GM18498 (cell line): ENCODE results near the gene WSCD1.

ENCODE experiments used
- ATAC-seq: cut with Tn5 transposase; IDR thresholded peaks from one replicate; pipeline ENCODE4 v1.9.1; 2021; ENCODE audit warnings: mild to moderate bottlenecking, moderate library complexity; ENCODE audit not compliant: unreplicated experiment

WSCD1 gene

DNA sequence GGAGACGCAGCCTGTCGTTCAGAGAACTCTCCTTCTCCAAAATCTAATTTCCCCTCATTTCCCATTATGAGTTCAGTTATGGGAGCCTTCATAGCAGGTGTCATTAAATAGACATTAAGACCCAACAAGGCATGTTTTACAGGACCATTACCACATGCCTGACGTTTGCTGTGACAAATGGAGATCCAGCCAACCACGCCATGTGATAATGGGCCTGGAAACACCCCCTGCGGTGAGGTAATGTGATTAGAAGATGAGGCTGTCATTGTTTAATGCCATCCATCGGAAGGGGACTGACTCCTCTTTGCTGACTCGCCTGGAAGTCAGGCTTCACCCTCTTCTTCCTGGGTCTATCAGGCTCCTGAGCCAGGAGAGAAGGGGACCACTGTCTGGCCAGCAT lies 76.9 kb downstream of the WSCD1 start:
- ATAC-seq, result no peak

DNA sequence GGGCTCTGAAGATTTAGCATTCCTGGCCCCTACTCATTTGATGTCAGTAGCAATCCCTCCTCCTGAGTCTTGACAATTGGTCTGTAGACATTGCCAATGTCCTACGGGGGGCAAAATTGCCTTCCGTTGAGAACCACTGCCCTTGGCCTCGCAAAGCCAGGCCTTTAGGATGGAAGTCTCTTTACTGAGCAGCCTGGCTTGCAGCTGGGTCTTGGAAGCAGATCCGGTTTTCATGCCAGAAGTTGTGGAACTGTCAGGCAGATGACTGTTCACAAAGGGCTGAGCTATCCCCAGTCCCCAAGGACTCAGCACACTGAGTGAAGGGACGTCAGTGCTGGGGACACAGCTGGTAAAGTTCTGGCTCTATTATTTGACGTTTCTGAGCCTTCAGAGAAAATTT lies 83.2 kb downstream of the WSCD1 start:
- ATAC-seq, result no peak

DNA sequence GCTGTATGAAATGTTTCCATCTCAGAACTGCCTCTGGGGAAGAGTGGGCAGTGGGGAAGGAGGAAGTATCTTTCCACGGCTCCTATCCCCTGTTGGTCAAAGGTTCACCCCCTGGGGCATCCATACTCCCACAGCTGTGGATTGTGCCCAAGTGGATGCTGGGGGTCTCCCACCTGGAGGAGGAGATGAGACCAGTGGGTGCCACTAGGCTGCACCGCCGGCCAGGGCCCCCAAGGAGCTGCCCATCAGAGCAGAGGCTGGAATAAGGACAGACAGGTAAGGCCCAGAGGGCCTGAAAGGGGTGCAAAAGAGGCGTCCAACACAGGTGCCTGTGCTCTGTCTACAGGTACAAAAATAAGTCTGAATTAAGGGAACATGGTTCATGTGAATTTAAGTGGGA lies 87.5 kb downstream of the WSCD1 start:
- ATAC-seq, result no peak

DNA sequence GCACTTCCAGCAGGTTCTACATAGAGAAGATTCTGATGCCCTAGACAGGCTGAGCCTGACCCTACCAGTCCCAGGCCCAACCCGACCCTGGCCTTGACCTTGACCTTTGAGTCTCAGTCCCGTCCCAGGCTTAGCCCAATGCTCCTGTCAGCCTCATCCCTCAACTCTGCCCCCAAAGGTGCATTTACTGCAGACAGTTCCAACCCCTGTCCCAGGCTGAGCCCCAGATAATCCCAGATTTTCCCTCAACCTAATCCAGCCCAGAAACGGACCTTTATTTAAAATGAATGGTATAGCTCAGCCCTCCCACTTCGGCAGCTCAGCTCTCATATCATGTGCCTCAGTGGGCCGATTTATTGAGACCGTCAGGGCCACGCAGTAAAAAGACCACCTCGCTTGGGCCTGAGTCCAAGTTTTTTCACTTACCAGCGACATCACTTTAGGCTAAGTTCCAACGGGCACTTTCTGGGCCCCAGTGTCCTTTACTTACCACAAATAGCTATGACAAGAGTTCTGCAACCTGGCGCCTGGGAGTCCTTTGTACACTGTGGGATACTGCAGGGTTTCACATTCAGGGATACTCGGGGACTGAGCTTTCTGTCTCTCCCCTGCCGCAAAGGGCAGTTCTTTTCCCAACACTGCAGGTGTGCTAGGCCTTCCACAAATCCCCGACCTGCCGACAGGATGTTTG lies 89.5 kb downstream of the WSCD1 start:
- no peak for ATAC-seq

DNA sequence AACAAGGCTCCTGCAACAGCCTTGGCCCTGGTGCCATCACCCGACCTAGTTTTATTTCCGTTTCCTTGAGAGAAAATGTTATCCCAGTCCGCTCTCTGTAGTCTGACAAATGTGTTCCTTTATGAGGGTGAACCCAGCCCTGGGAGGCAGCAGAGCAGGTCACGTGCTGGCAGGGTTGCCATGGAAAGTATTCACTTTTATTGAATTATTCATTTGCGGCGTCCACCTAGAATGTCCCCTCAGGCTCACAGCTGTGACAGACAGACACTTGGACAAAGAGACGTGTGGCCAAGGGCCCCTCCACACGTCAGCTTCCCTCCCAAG lies 90.0 kb downstream of the WSCD1 start:
- ATAC-seq, result no peak

DNA sequence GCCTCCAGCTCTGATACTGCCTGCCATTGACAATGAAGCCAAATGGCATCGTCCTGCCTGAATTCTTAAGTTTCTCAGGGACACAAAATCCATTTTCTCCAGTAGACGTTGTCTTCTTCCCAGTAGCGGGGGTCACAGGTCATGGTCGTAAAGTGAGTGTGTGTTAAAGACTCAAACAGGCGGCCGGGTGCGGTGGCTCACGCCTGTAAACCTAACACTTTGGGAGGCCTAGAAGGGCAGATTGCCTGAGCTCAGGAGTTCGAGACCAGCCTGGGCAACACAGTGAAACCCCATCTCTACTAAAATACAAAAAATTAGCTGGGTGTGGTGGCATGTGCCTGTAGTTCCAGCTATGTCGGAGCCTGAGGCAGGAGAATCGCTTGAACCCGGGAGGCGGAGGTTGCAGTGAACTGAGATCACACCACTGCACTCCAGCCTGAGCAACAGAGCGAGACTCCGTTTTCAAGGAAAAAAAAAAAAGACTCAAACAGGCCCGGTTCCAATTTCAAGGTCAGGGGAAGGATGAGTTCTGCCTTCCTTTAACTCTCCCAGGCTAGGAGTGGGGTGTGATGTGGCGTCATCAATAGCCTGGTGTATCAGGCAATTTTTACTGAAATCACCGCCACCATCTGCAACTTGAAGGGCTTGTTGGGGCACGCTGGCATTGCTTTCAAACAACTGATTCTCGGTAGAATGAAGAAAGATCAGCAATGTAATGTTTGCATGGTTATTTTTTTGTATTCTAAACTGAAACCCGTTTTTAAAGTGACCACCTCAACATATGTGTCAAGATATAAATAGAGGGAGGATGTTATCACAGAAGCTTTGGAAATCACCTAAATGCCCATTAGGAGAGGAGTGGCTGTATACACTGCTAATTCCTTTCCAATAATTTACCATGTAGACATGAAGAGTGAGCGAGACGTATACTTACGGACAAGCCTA lies 91.0 kb downstream of the WSCD1 start:
- ATAC-seq, result no peak

DNA sequence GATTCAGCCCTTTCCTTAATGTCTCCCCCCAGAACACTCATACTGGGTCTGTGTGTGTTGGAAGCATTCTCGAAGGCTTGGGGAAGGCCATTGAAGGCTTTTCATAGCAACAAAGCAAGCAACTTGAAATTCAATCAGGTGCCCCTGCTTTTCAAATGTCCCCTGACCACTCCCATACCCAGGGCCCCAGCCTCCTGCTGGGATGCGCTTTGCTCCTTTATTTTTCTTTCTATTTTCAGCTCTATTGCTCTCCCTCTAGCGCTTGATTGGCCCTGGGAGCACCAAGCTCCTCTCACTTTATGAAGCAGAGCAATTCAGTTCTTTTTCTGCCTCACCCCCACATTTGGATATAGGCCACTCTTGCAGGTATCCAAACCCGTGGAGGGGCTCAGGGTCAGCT lies 92.0 kb downstream of the WSCD1 start:
- no peak for ATAC-seq

DNA sequence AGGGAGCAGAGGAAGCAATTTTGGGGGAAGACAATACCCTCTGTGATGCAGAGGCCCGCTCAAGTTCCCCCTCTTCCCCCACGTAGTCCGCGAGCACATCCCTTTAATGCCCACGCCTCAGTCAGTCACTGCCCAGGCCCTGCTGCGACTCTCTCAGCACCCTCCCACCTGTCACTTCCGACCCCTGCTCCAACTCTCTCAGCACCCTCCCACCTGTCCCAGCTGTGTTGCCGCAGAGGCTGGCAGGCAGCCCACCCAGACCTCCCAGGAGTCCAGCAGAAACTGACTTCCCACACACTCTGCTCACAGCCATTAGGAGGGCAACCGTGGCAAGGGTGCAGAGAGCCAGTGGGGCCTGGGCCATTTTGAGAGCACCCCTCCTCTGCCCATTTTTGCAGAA lies 92.7 kb downstream of the WSCD1 start:
- no peak for ATAC-seq

DNA sequence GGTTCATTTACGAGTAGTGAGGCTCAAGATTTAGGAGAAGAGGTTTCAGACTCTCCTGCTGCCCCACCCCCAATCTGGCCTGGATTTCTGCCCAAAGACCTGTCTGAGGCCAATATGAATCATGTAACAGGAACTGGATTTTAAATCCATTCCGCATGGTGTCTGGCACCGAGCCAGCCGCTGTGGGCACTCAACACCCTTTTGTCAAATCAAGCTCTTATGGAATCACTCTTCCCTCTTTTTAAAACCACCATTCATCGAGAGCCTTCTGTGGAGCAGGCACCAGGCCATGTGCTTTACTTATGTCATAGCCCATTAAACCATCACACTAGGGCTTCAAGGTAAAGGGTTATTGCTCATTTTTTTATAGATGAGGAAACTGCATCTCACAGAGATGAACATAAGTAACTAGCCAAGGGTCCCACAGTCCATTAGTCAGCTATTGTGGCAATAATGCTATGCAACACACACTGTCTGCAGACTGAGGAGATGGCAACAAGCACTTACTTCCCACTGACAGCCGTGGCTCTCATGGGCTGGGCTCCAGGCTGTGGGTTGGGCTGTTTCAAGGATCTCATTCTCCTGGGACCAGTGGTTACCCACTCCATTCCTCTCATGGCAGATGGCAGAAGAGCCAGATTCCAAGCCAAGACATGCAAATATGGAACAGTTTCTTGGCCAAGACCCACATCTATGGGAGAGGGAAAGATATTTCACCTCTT lies 93.6 kb downstream of the WSCD1 start:
- no peak for ATAC-seq

DNA sequence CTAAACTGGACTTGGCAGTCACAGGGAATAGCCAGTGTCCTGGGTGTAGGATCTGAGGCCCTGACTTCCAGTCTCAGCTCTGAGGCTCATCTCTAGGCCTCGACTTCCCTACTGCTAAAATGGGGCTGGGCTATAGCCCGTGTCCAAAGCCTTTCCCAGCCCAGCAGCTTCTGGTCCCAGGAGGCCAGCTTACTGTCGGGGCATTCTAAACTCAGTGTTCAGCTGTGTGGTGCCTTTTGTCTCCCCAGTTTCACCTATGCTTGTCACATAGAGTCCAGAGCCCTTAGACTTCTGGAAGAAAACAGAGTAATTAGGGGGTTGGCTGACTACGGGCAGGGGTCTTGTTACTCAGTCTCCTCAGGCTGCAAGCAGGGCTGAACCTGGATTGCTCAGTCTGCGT lies 94.8 kb downstream of the WSCD1 start:
- ATAC-seq, result no peak

DNA sequence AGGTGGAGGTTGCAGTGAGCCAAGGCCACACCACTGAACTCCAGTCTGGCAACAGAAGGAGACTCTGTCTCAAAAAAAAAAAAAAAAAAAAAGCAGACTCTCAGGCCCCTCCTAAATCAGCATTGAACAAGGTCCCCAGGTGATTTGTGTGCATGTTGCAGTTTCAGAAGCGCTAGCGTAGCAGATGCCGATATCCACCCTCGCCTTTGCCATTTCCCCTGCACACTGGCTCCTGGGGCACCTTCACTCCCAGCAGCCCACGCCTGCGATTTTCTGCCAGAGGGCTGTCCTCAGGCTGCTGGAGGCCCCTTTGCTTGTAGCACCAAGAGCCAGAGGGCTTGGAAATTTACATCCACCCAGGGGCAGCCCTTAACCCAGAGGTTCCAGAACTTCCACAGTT lies 95.6 kb downstream of the WSCD1 start:
- ATAC-seq, result no peak

DNA sequence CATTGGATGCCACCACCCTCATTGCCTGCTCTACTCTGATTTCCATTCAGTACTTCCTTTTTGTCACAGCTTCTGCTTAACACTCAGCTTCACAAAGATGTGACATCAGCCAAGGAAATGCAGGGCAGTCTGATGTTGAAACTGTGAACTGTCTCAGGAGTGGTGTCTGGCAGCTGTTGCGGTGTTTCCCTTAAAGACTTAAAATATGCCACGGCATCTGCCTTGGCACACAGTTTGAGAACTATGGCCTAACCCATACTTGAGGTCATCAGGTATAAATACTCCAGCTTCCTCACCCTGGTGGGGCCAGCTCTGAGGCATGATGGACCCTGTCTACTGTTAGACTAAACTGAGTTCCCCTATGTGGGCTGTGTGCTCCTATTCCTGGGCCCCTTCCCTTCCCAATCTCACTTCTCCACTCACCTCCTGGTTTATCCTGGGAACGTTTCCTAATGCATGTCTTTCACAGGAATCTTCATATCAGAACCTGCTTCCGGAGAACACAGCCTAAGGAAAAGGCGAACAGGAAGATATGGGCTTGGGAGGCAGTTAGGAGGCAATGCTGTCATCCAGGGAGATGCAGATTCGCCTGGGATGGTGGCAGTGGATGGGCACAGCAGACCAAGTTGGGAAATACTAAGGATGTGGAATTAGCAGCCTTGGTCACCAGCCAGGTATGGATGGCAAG lies 96.5 kb downstream of the WSCD1 start:
- ATAC-seq, result no peak

DNA sequence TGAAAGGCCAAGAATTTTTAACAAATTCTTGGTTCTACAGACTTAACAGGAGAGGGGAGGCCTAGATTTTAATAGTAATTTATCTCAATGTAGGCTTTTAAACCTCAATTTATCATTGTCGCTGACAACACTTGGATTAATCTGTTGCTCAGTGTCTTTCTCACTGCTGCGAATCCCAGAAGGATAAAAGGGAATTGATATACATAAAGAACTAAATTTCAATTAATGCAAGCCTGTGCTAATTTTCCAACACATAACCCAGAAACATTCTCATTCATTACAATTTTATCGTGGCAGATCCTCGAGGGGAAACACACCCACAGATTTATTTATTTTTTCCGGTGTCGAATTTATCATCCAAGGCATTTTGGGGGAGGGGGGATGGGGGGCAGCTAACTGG lies 98.1 kb downstream of the WSCD1 start:
- no peak for ATAC-seq

DNA sequence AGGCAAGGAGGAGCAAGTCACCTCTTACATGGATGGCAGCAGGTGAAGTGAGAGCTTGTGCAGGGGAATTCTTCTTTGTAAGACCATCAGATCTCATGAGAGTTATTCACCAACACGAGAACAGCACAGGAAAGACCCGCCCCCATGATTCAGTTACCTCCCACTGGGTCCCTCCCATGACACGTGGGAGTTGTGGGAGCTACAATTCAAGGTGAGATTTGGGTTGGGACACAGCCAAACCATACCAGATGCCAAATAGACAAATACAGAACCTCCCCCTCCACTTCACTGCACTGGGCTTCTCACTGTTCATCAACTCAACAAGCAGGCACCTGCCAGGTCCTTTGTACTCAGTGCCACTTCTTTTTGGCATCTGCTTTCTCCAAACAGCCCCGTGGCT lies 100.2 kb downstream of the WSCD1 start:
- no peak for ATAC-seq

DNA sequence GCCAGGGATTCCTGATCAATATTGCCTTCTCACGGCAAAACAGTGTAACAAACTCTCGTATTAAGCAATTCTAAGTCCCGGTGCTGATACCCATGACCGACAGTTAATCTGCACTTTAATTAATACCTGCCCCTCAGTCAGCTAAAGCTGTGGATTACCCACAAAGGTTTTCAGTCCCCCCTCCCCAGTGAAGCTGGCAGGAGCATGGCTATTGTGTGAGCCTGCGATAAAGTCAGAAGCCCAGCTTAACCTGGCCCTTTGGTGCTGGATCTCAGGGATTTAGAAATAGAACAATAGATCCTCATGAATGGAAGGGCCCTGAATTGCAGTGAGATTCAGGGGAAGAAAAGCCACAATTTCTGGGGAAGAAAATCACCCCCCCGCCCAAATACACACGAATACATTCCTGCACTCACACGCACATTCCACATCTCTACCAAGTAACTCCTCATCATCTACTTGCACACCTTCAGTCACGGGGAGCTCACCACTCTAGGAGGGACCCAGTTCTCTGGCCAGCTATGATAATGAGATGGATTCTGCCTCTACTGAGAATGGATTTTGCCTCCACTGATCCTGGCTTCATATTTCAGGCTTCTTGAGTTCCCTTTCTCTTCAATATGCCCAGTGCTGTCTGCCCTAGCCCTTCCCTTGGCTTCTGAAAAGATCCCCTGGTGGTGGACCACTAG lies 102.6 kb downstream of the WSCD1 start:
- no peak for ATAC-seq

DNA sequence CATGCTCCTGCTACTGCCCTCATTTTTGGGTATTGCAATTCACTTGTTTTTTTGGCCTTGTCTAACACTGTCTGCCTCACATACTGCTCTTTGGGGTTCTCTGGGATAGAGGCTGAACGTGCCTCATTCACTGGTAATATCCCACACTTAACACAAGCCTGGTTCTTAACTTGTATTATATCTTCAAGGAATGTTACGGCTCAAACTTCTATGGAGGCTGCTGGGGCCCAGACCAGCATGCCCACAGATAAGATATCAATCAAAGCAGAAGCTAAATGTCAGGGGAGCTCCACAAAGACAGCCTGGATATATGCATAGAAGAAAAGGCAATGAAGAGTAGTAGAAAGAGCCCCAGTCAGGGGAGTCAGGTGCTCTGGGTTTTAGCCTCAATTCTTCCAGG lies 103.5 kb downstream of the WSCD1 start:
- ATAC-seq, result no peak
